ENCODE data around the gene PLVAP.

Gene PLVAP

GRCh38 chr19:17337675-17338432, 39.3 kb downstream of the PLVAP start:
- H3K36me3 ChIP-seq (ENCODE audit: control insufficient read depth, insufficient read depth, low read length), result peaks cover 4% of the 10 kb centered on the region
- peak overlapping the region; percentile 92 for H3K4me3 ChIP-seq (replicated peaks; ENCODE audit: low read depth, low read length)
- TF ChIP-seq CTCF (IDR thresholded peaks at IDR 0.05; ENCODE audit: insufficient read depth, low read length, poor library complexity, severe bottlenecking), result no peak
- peak; percentile 77 for DNase-seq (ENCODE audit: extremely low read depth, insufficient read length)
- H3K27me3 ChIP-seq (replicated peaks; ENCODE audit: control insufficient read depth, insufficient read depth, low read length), result no peaks in the 10 kb centered on the region

- TF ChIP-seq CTCF (IDR thresholded peaks at IDR 0.05; ENCODE audit: insufficient read depth, low read length, poor library complexity, severe bottlenecking), result no peak
- Histone ChIP-seq H3K27me3 (replicated peaks; ENCODE audit: control insufficient read depth, insufficient read depth, low read length) (no peaks in the 10 kb centered on the region), H3K4me3 (replicated peaks; ENCODE audit: low read depth, low read length) (peak within 1 kb of the TSS; percentile 92), H3K36me3 (ENCODE audit: control insufficient read depth, insufficient read depth, low read length) (peaks cover 4% of the 10 kb centered on the region)
- peak; percentile 92 for DNase-seq (ENCODE audit: extremely low read depth, insufficient read length)
These were observed 40.1 kb downstream of the PLVAP start, which contains the start of gene GTPBP3 for GRCh38 chr19:17336872-17337674. TSS of gene GTPBP3 (plus strand) at chr19:17337553. CDS start at chr19:17337612, 59 bp downstream.

GRCh38 chr19:17335575-17335974, 41.6 kb downstream of the PLVAP start:
- H3K36me3 ChIP-seq (ENCODE audit: control insufficient read depth, insufficient read depth, low read length), result no peaks in the 10 kb centered on the region
- no peaks in the 10 kb centered on the region for H3K27me3 ChIP-seq (replicated peaks; ENCODE audit: control insufficient read depth, insufficient read depth, low read length)
- no peak for DNase-seq (ENCODE audit: extremely low read depth, insufficient read length)
- no peak overlapping the region for H3K4me3 ChIP-seq (replicated peaks; ENCODE audit: low read depth, low read length)
- no peak for TF ChIP-seq CTCF (IDR thresholded peaks at IDR 0.05; ENCODE audit: insufficient read depth, low read length, poor library complexity, severe bottlenecking)

GRCh38 chr19:17334414-17335409, 42.4 kb downstream of the PLVAP start, which contains the start of gene ANO8:
TSS of gene ANO8 (minus strand) at chr19:17334855. CDS start at chr19:17334670, 185 bp downstream.
- DNase-seq (ENCODE audit: extremely low read depth, insufficient read length), result peak; percentile 97
- no peaks in the 10 kb centered on the region; the same call in 1 of the 2 replicates for H3K27me3 ChIP-seq (replicated peaks; ENCODE audit: control insufficient read depth, insufficient read depth, low read length)
- H3K36me3 ChIP-seq (ENCODE audit: control insufficient read depth, insufficient read depth, low read length), result no peaks in the 10 kb centered on the region
- H3K4me3 ChIP-seq (replicated peaks; ENCODE audit: low read depth, low read length), result peak within 1 kb of the TSS; percentile 64
- TF ChIP-seq CTCF (IDR thresholded peaks at IDR 0.05; ENCODE audit: insufficient read depth, low read length, poor library complexity, severe bottlenecking), result no peak

Measured in GM06990 (cell line).